ENCODE data around the gene FAM83E. TPM values are rescaled to one million over a fixed set of nuclear protein-coding genes. Genes with fewer than 3 reads are reported as not detected.
A peak's percentile ranks its signal among the peaks of the same experiment; 100 is the strongest.

The FAM83E gene
- total RNA-seq, 6 experiments from 2014 or later, result 0.22 to 0.37 TPM; not detected in 4

- WGBS (ENCODE audit: insufficient coverage, low coverage, low lambda C conversion rate, missing lambda C conversion rate), result 25% methylated on average over 5 of the region's 11 CpGs
Observed at GRCh38 chr19:48654299-48655059, 39.6 kb upstream of the FAM83E start.

GRCh38 chr19:48651683-48652048 lies 36.8 kb upstream of the FAM83E start:
- ATAC-seq (no peak), DNase-seq (no peak)
- TF ChIP-seq CTCF (IDR thresholded peaks at IDR 0.05), result no peak
- no peak for TF ChIP-seq POLR2A (IDR thresholded peaks at IDR 0.05)
- no peaks in the 10 kb centered on the region for H3K4me1 ChIP-seq
- WGBS (ENCODE audit: insufficient coverage, low coverage, low lambda C conversion rate, missing lambda C conversion rate), result 76% methylated on average over 2 of the region's 5 CpGs
- no peaks in the 10 kb centered on the region for H3K9me3 ChIP-seq
- H3K4me3 ChIP-seq, result no peak overlapping the region
- no peaks in the 10 kb centered on the region for H3K36me3 ChIP-seq
- H3K27ac ChIP-seq, result no peak overlapping the region
- no peaks in the 10 kb centered on the region for H3K27me3 ChIP-seq
- intact Hi-C loops (cut with DNase I), result no loop called here

More at GRCh38 chr19:48654299-48655059, 39.6 kb upstream of the FAM83E start:
- H3K36me3 ChIP-seq, result no peaks in the 10 kb centered on the region
- TF ChIP-seq POLR2A (IDR thresholded peaks at IDR 0.05), result no peak
- no peak for TF ChIP-seq CTCF (IDR thresholded peaks at IDR 0.05)
- no peaks in the 10 kb centered on the region for H3K9me3 ChIP-seq
- intact Hi-C loops (cut with DNase I), result no loop called here
- H3K4me3 ChIP-seq, result no peak overlapping the region
- no peaks in the 10 kb centered on the region for H3K4me1 ChIP-seq
- H3K27ac ChIP-seq, result no peak overlapping the region
- ATAC-seq, result peak in 1 of 4 donors; percentile 22
- no peaks in the 10 kb centered on the region for H3K27me3 ChIP-seq
- no peak for DNase-seq

- WGBS (ENCODE audit: insufficient coverage, low coverage, low lambda C conversion rate, missing lambda C conversion rate), result 83% methylated on average over 7 of the region's 12 CpGs
- intact Hi-C loops (cut with DNase I), result no loop called here
- no peaks in the 10 kb centered on the region for H3K27me3 ChIP-seq
Observed at GRCh38 chr19:48650974-48651682, 36.3 kb upstream of the FAM83E start.

GRCh38 chr19:48648134-48648533 lies 33.3 kb upstream of the FAM83E start:
- no peak for TF ChIP-seq POLR2A (IDR thresholded peaks at IDR 0.05)
- TF ChIP-seq CTCF (IDR thresholded peaks at IDR 0.05), result no peak
- Histone ChIP-seq H3K4me1 (peaks cover 0 to 2% (median 0%) of the 10 kb centered on the region in 4 donors), H3K27me3 (no peaks in the 10 kb centered on the region), H3K36me3 (no peaks in the 10 kb centered on the region), H3K9me3 (no peaks in the 10 kb centered on the region), H3K27ac (no peak overlapping the region), H3K4me3 (no peak overlapping the region)
- 46% methylated on average over 2 of the region's 2 CpGs for WGBS (ENCODE audit: insufficient coverage, low coverage, low lambda C conversion rate, missing lambda C conversion rate)
- intact Hi-C loops (cut with DNase I), result no loop called here
- ATAC-seq, result no peak
- DNase-seq, result no peak

More at GRCh38 chr19:48650974-48651682, 36.3 kb upstream of the FAM83E start:
- no peak overlapping the region for H3K27ac ChIP-seq
- TF ChIP-seq POLR2A (IDR thresholded peaks at IDR 0.05) (no peak), CTCF (IDR thresholded peaks at IDR 0.05) (no peak)
- H3K4me3 ChIP-seq, result no peak overlapping the region
- DNase-seq, result no peak
- no peaks in the 10 kb centered on the region for H3K4me1 ChIP-seq
- ATAC-seq, result no peak
- H3K36me3 ChIP-seq, result no peaks in the 10 kb centered on the region
- no peaks in the 10 kb centered on the region for H3K9me3 ChIP-seq

Measured in right lobe of liver (tissue), 6 donors.